WTC11 (cell line): ENCODE data around the gene ITPKB. TPM values are rescaled to one million over a fixed set of nuclear protein-coding genes. Genes with fewer than 3 reads are reported as not detected.

ENCODE experiments used
- ATAC-seq: fragments of 200-7000 bp; cut with Tn5 transposase; 2 replicates; pipeline ENCODE4 v1.10.0; 2021; ENCODE audit warnings: mild to moderate bottlenecking, moderate library complexity
- CTCF ChIA-PET: fragments of 300-600 bp; sonication (Branson Sonifier 250); formaldehyde crosslinking; loops from one replicate; lab custom pipeline; 2021; ENCODE audit warnings: antibody characterized with exemption; lab: Charles Lee
- POLR2A ChIA-PET: fragments of 350-600 bp; sonication (Branson Sonifier 250); formaldehyde crosslinking; loops from one replicate; lab custom pipeline; 2021; ENCODE audit warnings: antibody characterized with exemption; lab: Charles Lee
- DNase-seq: peaks from one replicate; pipeline ENCODE4 v3.0.0; 2021; ENCODE audit warnings: low spot score
- H3K27ac Mint-ChIP-seq: 2 replicates; pipeline ENCODE4 v1.8.0; 2021; ENCODE audit warnings: mixed read lengths
- H3K27me3 Mint-ChIP-seq: 2 replicates; pipeline ENCODE4 v1.8.0; 2021; ENCODE audit warnings: low read depth, mild to moderate bottlenecking, moderate library complexity, mixed read lengths
- H3K36me3 Mint-ChIP-seq: 2 replicates; pipeline ENCODE4 v1.8.0; 2021; ENCODE audit warnings: mixed read lengths
- H3K4me1 Mint-ChIP-seq: 2 replicates; pipeline ENCODE4 v1.8.0; 2022; ENCODE audit warnings: mixed read lengths
- H3K4me3 Mint-ChIP-seq: 2 replicates; pipeline ENCODE4 v1.8.0; 2021; ENCODE audit warnings: mild to moderate bottlenecking, moderate library complexity, mixed read lengths
- H3K9me3 Mint-ChIP-seq: 2 replicates; pipeline ENCODE4 v1.8.0; 2021; ENCODE audit warnings: mixed read lengths
- ETV6 ChIP-seq: sonication (generic); formaldehyde crosslinking; IDR thresholded peaks from 2 replicates; pipeline ENCODE4 v1.8.1; 2022; ENCODE audit warnings: mild to moderate bottlenecking, missing genetic modification reagents
- GABPB1 ChIP-seq: sonication (generic); formaldehyde crosslinking; IDR thresholded peaks from 2 replicates; pipeline ENCODE4 v1.8.1; 2023; ENCODE audit warnings: mild to moderate bottlenecking, missing genetic modification reagents
- HMGA2 ChIP-seq: fragments of 250-450 bp; sonication (Bioruptor Pico); IDR thresholded peaks from 2 replicates; pipeline ENCODE4 v1.4.0; 2021; ENCODE audit warnings: mild to moderate bottlenecking, moderate library complexity
- IRF2 ChIP-seq: sonication (generic); formaldehyde crosslinking; IDR thresholded peaks from 2 replicates; pipeline ENCODE4 v1.8.0; 2022; ENCODE audit warnings: low read depth, missing genetic modification reagents, borderline replicate concordance
- JUN ChIP-seq: sonication (generic); formaldehyde crosslinking; IDR thresholded peaks from 2 replicates; pipeline ENCODE4 v1.8.0; 2023; ENCODE audit warnings: mild to moderate bottlenecking, missing genetic modification reagents
- TEAD1 ChIP-seq: sonication (generic); formaldehyde crosslinking; IDR thresholded peaks from 2 replicates; pipeline ENCODE4 v1.8.0; 2022; ENCODE audit warnings: mild to moderate bottlenecking, missing genetic modification reagents
- ZNF219 ChIP-seq: sonication (generic); formaldehyde crosslinking; IDR thresholded peaks from 2 replicates; pipeline ENCODE4 v1.8.0; 2023; ENCODE audit warnings: missing genetic modification reagents, mild to moderate bottlenecking, borderline replicate concordance
- ZNF263 ChIP-seq: sonication (generic); formaldehyde crosslinking; IDR thresholded peaks from 2 replicates; pipeline ENCODE4 v1.8.1; 2022; ENCODE audit warnings: low read depth, mild to moderate bottlenecking, moderate library complexity, missing genetic modification reagents
- total RNA-seq: library from RNA; stranded (reverse); gene quantifications from 3 replicates; pipeline ENCODE4 v1.2.3, GENCODE V29; 2021
- TF ChIP-seq, protein P1 (sequence below): sonication (generic); formaldehyde crosslinking; IDR thresholded peaks from 2 replicates; pipeline ENCODE4 v1.8.0; 2022; ENCODE audit warnings: missing genetic modification reagents
- TF ChIP-seq, protein P2 (sequence below): fragments of 250-450 bp; sonication (Bioruptor Pico); IDR thresholded peaks from 2 replicates; pipeline ENCODE4 v1.8.0; 2021; ENCODE audit warnings: mild to moderate bottlenecking
- TF ChIP-seq, protein P3 (sequence below): fragments of 250-450 bp; sonication (Bioruptor Pico); IDR thresholded peaks from 2 replicates; pipeline ENCODE4 v1.9.0; 2021; ENCODE audit warnings: mild to moderate bottlenecking
- TF ChIP-seq, protein P4 (sequence below): sonication (generic); formaldehyde crosslinking; IDR thresholded peaks from 2 replicates; pipeline ENCODE4 v1.8.1; 2022; ENCODE audit warnings: mild to moderate bottlenecking, moderate library complexity, missing genetic modification reagents
- TF ChIP-seq, protein P5 (sequence below): sonication (generic); formaldehyde crosslinking; conservative IDR thresholded peaks from 2 replicates; pipeline ENCODE4 v1.8.1; 2023; ENCODE audit warnings: mild to moderate bottlenecking, low read depth, missing genetic modification reagents, moderate library complexity
- TF ChIP-seq, protein P6 (sequence below): sonication (generic); formaldehyde crosslinking; IDR thresholded peaks from 2 replicates; pipeline ENCODE4 v1.8.0; 2022; ENCODE audit warnings: mild to moderate bottlenecking, missing genetic modification reagents
- TF ChIP-seq, protein P7 (sequence below): sonication (generic); formaldehyde crosslinking; IDR thresholded peaks from 2 replicates; pipeline ENCODE4 v1.8.1; 2023; ENCODE audit warnings: mild to moderate bottlenecking, missing genetic modification reagents

The ITPKB gene
- total RNA-seq, 1 experiment from 2014 or later: 15.6 TPM

DNA sequence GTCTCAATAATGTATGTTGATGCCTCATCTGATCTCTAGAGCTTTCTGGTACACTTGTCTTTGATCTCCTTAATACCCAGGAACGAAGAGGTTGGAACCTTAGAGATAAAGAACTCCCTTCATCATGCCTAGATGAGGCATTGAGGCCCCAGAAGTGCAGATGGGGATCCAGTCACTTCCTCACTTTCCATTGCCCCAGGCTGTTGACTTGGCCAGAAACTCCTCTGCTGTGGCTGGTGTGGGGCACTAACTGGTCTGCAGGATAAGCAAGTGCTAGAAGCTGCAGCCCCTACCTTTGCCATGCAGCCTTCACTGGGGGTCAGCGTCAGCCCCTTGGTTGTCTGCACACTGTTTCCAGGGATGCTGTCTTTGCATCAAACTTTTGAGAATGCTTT, 140.6 kb downstream of the ITPKB start:
- ChIA-PET CTCF (interaction anchor here (2.4 kb wide), 1 partner anchor 10 kb away, joined by 7 read pairs; no protein-coding TSS in a partner anchor), POLR2A (no interaction called here)
- H3K4me1 Mint-ChIP-seq: no peaks in the 10 kb centered on the region
- H3K9me3 Mint-ChIP-seq: peaks cover 25% of the 10 kb centered on the region
- no peak overlapping the region for H3K4me3 Mint-ChIP-seq
- H3K27ac Mint-ChIP-seq: no peak overlapping the region
- H3K27me3 Mint-ChIP-seq: peaks cover 8% of the 10 kb centered on the region
- ATAC-seq (no peak), DNase-seq (no peak)
- H3K36me3 Mint-ChIP-seq: peaks cover 7% of the 10 kb centered on the region
- TF ChIP-seq HMGA2 (CRISPR knock-in tag): no peak
- TF ChIP-seq, protein P1, sequence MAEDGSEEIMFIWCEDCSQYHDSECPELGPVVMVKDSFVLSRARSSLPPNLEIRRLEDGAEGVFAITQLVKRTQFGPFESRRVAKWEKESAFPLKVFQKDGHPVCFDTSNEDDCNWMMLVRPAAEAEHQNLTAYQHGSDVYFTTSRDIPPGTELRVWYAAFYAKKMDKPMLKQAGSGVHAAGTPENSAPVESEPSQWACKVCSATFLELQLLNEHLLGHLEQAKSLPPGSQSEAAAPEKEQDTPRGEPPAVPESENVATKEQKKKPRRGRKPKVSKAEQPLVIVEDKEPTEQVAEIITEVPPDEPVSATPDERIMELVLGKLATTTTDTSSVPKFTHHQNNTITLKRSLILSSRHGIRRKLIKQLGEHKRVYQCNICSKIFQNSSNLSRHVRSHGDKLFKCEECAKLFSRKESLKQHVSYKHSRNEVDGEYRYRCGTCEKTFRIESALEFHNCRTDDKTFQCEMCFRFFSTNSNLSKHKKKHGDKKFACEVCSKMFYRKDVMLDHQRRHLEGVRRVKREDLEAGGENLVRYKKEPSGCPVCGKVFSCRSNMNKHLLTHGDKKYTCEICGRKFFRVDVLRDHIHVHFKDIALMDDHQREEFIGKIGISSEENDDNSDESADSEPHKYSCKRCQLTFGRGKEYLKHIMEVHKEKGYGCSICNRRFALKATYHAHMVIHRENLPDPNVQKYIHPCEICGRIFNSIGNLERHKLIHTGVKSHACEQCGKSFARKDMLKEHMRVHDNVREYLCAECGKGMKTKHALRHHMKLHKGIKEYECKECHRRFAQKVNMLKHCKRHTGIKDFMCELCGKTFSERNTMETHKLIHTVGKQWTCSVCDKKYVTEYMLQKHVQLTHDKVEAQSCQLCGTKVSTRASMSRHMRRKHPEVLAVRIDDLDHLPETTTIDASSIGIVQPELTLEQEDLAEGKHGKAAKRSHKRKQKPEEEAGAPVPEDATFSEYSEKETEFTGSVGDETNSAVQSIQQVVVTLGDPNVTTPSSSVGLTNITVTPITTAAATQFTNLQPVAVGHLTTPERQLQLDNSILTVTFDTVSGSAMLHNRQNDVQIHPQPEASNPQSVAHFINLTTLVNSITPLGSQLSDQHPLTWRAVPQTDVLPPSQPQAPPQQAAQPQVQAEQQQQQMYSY (CRISPR knock-in tag): no peak
- TF ChIP-seq ETV6: no peak

DNA sequence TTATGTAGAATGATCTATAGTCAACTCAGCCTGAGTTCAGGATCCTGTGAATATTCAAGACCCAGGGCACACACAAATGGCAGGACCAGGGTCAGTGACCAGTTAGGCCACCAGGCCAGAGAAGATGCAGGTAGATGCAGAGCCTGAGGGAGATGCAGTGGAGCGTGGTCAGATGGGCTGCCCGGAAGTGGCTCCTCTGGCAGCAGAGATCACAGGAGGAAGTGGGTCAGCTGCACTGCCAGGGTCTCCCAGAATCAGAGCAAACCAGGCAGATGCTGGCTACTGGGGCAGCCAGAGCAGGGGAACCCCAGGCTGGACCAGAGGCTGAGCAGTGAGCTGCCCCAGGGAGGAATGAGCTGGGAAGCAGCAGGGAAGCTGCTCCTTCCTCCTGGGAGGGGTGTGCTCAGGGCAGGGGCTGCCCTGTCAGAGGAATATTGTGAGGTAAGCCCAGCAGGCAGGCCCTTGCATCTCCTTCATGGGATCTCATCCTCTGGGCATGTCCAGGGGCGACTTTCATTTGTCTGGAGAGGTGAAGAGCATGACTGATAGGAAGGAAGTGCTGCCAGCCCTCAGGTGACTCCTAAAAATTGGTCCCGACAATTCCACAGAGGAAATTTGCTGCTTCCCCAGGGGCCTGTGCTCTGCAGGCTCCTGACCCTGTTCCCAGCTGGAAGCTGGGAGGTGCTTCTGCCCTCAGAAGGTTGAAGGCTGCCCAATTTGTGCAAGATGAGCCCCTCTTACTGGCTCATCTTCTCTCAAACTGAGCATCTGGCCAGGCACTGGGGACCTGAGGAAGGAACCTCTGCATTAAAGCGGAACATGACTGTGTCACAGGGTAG, 141.2 kb downstream of the ITPKB start:
- Mint-ChIP-seq H3K4me1 (no peaks in the 10 kb centered on the region), H3K27me3 (peaks cover 8% of the 10 kb centered on the region), H3K4me3 (no peak overlapping the region), H3K27ac (no peak overlapping the region)
- ATAC-seq: no peak
- ChIA-PET CTCF (interaction anchor here (2.4 kb wide), 1 partner anchor 11 kb away, joined by 7 read pairs; no protein-coding TSS in a partner anchor), POLR2A (no interaction called here)
- no peak for DNase-seq
- TF ChIP-seq, protein P2, sequence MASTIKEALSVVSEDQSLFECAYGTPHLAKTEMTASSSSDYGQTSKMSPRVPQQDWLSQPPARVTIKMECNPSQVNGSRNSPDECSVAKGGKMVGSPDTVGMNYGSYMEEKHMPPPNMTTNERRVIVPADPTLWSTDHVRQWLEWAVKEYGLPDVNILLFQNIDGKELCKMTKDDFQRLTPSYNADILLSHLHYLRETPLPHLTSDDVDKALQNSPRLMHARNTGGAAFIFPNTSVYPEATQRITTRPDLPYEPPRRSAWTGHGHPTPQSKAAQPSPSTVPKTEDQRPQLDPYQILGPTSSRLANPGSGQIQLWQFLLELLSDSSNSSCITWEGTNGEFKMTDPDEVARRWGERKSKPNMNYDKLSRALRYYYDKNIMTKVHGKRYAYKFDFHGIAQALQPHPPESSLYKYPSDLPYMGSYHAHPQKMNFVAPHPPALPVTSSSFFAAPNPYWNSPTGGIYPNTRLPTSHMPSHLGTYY: no peak
- TF ChIP-seq, all 79 proteins: peak for 0
- H3K9me3 Mint-ChIP-seq: peaks cover 25% of the 10 kb centered on the region
- H3K36me3 Mint-ChIP-seq: peaks cover 7% of the 10 kb centered on the region

DNA sequence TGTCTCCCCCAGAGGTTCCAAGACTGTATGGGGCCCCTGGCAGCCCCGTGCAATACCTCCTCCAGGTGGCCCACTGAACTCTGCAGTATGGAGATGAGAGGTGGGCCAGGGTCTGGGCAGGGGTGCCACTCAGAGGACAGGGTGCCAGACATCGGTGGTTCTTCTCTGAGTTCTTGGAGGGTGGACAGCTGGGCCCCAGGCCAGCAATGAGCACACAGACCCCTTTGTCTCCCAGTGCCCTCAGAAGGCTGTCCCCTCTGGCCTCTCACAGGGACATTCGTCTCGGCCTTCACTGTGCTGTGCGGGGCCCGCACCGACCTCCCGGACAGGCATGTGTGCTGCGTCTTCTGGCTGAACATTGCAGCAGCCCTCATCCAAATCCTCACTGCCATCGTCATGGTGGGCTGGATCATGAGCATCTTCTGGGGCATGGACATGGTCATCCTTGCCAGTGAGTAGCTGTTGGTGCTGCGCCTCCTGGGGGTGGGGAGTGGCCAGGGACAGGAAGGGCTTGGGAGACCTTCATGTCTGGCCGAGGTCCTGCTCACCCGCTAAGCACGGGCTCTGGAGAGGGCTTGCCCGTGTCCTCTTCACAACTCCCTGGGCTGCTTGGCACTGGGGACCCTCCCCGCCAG, 142.4 kb downstream of the ITPKB start:
- Mint-ChIP-seq H3K4me3 (no peak overlapping the region), H3K27ac (no peak overlapping the region), H3K36me3 (peaks cover 7% of the 10 kb centered on the region), H3K27me3 (peaks cover 8% of the 10 kb centered on the region), H3K9me3 (peaks cover 25% of the 10 kb centered on the region), H3K4me1 (no peaks in the 10 kb centered on the region)
- ChIA-PET POLR2A (no interaction called here), CTCF (interaction anchor here (0.5 to 2.4 kb wide), 2 partner anchors 12 to 48 kb away, joined by 5 to 7 read pairs; partner anchors contain the start of gene STUM)
- DNase-seq (no peak), ATAC-seq (no peak)
- TF ChIP-seq ZNF263 (no peak), IRF2 (CRISPR knock-in tag) (no peak), ZNF219 (CRISPR knock-in tag) (no peak), TEAD1 (no peak), GABPB1 (CRISPR knock-in tag) (no peak), JUN (CRISPR knock-in tag) (no peak)
- TF ChIP-seq, protein P3, sequence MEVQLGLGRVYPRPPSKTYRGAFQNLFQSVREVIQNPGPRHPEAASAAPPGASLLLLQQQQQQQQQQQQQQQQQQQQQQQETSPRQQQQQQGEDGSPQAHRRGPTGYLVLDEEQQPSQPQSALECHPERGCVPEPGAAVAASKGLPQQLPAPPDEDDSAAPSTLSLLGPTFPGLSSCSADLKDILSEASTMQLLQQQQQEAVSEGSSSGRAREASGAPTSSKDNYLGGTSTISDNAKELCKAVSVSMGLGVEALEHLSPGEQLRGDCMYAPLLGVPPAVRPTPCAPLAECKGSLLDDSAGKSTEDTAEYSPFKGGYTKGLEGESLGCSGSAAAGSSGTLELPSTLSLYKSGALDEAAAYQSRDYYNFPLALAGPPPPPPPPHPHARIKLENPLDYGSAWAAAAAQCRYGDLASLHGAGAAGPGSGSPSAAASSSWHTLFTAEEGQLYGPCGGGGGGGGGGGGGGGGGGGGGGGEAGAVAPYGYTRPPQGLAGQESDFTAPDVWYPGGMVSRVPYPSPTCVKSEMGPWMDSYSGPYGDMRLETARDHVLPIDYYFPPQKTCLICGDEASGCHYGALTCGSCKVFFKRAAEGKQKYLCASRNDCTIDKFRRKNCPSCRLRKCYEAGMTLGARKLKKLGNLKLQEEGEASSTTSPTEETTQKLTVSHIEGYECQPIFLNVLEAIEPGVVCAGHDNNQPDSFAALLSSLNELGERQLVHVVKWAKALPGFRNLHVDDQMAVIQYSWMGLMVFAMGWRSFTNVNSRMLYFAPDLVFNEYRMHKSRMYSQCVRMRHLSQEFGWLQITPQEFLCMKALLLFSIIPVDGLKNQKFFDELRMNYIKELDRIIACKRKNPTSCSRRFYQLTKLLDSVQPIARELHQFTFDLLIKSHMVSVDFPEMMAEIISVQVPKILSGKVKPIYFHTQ (CRISPR knock-in tag): no peak
- TF ChIP-seq, protein P4, sequence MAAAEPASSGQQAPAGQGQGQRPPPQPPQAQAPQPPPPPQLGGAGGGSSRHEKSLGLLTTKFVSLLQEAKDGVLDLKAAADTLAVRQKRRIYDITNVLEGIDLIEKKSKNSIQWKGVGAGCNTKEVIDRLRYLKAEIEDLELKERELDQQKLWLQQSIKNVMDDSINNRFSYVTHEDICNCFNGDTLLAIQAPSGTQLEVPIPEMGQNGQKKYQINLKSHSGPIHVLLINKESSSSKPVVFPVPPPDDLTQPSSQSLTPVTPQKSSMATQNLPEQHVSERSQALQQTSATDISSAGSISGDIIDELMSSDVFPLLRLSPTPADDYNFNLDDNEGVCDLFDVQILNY: no peak
- TF ChIP-seq, protein P5, sequence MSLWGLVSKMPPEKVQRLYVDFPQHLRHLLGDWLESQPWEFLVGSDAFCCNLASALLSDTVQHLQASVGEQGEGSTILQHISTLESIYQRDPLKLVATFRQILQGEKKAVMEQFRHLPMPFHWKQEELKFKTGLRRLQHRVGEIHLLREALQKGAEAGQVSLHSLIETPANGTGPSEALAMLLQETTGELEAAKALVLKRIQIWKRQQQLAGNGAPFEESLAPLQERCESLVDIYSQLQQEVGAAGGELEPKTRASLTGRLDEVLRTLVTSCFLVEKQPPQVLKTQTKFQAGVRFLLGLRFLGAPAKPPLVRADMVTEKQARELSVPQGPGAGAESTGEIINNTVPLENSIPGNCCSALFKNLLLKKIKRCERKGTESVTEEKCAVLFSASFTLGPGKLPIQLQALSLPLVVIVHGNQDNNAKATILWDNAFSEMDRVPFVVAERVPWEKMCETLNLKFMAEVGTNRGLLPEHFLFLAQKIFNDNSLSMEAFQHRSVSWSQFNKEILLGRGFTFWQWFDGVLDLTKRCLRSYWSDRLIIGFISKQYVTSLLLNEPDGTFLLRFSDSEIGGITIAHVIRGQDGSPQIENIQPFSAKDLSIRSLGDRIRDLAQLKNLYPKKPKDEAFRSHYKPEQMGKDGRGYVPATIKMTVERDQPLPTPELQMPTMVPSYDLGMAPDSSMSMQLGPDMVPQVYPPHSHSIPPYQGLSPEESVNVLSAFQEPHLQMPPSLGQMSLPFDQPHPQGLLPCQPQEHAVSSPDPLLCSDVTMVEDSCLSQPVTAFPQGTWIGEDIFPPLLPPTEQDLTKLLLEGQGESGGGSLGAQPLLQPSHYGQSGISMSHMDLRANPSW (CRISPR knock-in tag): no peak
- TF ChIP-seq, protein P6, sequence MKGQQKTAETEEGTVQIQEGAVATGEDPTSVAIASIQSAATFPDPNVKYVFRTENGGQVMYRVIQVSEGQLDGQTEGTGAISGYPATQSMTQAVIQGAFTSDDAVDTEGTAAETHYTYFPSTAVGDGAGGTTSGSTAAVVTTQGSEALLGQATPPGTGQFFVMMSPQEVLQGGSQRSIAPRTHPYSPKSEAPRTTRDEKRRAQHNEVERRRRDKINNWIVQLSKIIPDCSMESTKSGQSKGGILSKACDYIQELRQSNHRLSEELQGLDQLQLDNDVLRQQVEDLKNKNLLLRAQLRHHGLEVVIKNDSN (CRISPR knock-in tag): no peak
- TF ChIP-seq, protein P7, sequence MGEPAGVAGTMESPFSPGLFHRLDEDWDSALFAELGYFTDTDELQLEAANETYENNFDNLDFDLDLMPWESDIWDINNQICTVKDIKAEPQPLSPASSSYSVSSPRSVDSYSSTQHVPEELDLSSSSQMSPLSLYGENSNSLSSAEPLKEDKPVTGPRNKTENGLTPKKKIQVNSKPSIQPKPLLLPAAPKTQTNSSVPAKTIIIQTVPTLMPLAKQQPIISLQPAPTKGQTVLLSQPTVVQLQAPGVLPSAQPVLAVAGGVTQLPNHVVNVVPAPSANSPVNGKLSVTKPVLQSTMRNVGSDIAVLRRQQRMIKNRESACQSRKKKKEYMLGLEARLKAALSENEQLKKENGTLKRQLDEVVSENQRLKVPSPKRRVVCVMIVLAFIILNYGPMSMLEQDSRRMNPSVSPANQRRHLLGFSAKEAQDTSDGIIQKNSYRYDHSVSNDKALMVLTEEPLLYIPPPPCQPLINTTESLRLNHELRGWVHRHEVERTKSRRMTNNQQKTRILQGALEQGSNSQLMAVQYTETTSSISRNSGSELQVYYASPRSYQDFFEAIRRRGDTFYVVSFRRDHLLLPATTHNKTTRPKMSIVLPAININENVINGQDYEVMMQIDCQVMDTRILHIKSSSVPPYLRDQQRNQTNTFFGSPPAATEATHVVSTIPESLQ (CRISPR knock-in tag): no peak
